Measurements from ENCODE around the gene C1S.

C1S gene

DNA sequence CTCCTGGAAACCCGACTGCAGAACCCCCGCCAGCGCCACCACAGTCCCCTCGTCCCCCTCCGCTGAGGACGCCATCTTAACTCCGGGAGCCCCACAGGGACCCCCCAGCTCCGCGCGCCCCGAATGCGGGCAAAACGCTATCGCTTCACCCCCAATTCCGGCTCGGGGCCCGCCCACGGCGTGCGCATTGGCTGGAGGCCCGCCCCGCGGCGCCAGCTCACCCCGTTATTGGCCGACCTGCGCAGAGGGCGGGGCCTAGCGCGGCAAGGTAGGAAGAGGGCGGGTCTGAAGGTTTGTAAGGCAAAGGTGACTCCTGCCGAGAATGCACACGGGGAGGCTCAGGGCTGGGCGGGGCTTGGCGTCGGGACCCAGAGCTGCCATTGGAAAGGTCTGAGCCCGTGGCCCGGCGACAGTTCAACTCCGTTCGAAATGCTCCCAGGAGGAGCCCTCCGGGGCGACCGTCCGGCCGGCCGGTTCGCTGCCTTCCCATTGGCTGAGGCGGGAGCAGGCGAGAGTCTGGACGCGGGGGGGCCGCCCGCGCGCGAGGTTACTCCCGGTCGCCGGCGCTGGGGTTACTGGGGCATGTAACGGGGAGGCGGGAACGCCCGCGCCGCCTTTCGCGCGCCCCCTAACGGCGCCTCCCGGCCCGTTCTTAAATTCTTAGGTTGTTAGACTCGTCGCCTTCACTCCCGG lies 42.0 kb upstream of the C1S start, which contains the start of gene LPCAT3 (continued):
- TF ChIP-seq, protein P1, sequence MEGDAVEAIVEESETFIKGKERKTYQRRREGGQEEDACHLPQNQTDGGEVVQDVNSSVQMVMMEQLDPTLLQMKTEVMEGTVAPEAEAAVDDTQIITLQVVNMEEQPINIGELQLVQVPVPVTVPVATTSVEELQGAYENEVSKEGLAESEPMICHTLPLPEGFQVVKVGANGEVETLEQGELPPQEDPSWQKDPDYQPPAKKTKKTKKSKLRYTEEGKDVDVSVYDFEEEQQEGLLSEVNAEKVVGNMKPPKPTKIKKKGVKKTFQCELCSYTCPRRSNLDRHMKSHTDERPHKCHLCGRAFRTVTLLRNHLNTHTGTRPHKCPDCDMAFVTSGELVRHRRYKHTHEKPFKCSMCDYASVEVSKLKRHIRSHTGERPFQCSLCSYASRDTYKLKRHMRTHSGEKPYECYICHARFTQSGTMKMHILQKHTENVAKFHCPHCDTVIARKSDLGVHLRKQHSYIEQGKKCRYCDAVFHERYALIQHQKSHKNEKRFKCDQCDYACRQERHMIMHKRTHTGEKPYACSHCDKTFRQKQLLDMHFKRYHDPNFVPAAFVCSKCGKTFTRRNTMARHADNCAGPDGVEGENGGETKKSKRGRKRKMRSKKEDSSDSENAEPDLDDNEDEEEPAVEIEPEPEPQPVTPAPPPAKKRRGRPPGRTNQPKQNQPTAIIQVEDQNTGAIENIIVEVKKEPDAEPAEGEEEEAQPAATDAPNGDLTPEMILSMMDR (tag by site-specific recombination; IDR thresholded peaks at IDR 0.05), result peak; percentile 92
- TF ChIP-seq, protein P2, sequence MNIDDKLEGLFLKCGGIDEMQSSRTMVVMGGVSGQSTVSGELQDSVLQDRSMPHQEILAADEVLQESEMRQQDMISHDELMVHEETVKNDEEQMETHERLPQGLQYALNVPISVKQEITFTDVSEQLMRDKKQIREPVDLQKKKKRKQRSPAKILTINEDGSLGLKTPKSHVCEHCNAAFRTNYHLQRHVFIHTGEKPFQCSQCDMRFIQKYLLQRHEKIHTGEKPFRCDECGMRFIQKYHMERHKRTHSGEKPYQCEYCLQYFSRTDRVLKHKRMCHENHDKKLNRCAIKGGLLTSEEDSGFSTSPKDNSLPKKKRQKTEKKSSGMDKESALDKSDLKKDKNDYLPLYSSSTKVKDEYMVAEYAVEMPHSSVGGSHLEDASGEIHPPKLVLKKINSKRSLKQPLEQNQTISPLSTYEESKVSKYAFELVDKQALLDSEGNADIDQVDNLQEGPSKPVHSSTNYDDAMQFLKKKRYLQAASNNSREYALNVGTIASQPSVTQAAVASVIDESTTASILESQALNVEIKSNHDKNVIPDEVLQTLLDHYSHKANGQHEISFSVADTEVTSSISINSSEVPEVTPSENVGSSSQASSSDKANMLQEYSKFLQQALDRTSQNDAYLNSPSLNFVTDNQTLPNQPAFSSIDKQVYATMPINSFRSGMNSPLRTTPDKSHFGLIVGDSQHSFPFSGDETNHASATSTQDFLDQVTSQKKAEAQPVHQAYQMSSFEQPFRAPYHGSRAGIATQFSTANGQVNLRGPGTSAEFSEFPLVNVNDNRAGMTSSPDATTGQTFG (tag by site-specific recombination; IDR thresholded peaks at IDR 0.05; ENCODE audit: borderline replicate concordance), result no peak
- TF ChIP-seq ZNF501 (tag by site-specific recombination; IDR thresholded peaks at IDR 0.05) (peak; percentile 70), ZNF341 (tag by site-specific recombination; IDR thresholded peaks at IDR 0.05; ENCODE audit: low read depth) (0 out of 2 replicates have a peak, but pooled peaks have one; percentile 28), ZNF175 (tag by site-specific recombination; IDR thresholded peaks at IDR 0.05) (no peak), ZNF514 (tag by site-specific recombination; IDR thresholded peaks at IDR 0.05) (no peak), KLF1 (tag by site-specific recombination; IDR thresholded peaks at IDR 0.05) (peak; percentile 11), ZNF202 (tag by site-specific recombination; IDR thresholded peaks at IDR 0.05; ENCODE audit: borderline replicate concordance) (no peak), MZF1 (tag by site-specific recombination; IDR thresholded peaks at IDR 0.05; ENCODE audit: borderline replicate concordance) (no peak; the same call in 1 of the 2 replicates), ZFHX2 (tag by site-specific recombination; conservative IDR thresholded peaks at IDR 0.05) (peak; percentile 65), ZNF76 (tag by site-specific recombination; IDR thresholded peaks at IDR 0.05; ENCODE audit: borderline replicate concordance, low read depth) (peak; percentile 77; the same call in 1 of the 2 replicates), TCF7L2 (IDR thresholded peaks at IDR 0.05; ENCODE audit: borderline replicate concordance, low read depth, low read length) (no peak), ZNF555 (tag by site-specific recombination; conservative IDR thresholded peaks at IDR 0.05) (no peak), ZNF521 (tag by site-specific recombination; IDR thresholded peaks at IDR 0.05) (no peak), ZNF792 (tag by site-specific recombination; IDR thresholded peaks at IDR 0.05) (no peak), ZNF654 (tag by site-specific recombination; IDR thresholded peaks at IDR 0.05; ENCODE audit: low read depth) (peak; percentile 32)
- TF ChIP-seq, protein P3, sequence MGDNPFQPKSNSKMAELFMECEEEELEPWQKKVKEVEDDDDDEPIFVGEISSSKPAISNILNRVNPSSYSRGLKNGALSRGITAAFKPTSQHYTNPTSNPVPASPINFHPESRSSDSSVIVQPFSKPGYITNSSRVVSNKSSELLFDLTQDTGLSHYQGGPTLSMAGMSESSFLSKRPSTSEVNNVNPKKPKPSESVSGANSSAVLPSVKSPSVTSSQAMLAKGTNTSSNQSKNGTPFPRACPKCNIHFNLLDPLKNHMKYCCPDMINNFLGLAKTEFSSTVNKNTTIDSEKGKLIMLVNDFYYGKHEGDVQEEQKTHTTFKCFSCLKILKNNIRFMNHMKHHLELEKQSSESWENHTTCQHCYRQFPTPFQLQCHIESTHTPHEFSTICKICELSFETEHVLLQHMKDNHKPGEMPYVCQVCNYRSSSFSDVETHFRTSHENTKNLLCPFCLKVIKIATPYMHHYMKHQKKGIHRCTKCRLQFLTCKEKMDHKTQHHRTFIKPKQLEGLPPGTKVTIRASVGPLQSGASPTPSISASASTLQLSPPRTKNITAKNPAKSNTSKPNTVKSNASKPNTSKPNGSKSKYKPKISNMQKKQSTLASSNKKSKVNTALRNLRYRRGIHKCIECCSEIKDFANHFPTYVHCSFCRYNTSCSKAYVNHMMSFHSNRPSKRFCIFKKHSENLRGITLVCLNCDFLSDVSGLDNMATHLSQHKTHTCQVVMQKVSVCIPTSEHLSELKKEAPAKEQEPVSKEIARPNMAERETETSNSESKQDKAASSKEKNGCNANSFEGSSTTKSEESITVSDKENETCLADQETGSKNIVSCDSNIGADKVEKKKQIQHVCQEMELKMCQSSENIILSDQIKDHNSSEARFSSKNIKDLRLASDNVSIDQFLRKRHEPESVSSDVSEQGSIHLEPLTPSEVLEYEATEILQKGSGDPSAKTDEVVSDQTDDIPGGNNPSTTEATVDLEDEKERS (tag by site-specific recombination; IDR thresholded peaks at IDR 0.05), result no peak
- TF ChIP-seq, protein P4, sequence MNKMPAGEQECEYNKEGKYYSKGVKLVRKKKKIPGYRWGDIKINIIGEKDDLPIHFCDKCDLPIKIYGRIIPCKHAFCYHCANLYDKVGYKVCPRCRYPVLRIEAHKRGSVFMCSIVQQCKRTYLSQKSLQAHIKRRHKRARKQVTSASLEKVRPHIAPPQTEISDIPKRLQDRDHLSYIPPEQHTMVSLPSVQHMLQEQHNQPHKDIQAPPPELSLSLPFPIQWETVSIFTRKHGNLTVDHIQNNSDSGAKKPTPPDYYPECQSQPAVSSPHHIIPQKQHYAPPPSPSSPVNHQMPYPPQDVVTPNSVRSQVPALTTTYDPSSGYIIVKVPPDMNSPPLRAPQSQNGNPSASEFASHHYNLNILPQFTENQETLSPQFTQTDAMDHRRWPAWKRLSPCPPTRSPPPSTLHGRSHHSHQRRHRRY (tag by site-specific recombination; IDR thresholded peaks at IDR 0.05), result no peak
- TF ChIP-seq, protein P5, sequence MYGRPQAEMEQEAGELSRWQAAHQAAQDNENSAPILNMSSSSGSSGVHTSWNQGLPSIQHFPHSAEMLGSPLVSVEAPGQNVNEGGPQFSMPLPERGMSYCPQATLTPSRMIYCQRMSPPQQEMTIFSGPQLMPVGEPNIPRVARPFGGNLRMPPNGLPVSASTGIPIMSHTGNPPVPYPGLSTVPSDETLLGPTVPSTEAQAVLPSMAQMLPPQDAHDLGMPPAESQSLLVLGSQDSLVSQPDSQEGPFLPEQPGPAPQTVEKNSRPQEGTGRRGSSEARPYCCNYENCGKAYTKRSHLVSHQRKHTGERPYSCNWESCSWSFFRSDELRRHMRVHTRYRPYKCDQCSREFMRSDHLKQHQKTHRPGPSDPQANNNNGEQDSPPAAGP (tag by site-specific recombination; IDR thresholded peaks at IDR 0.05), result peak; percentile 23; the same call in 1 of the 2 replicates
- TF ChIP-seq, protein P6, sequence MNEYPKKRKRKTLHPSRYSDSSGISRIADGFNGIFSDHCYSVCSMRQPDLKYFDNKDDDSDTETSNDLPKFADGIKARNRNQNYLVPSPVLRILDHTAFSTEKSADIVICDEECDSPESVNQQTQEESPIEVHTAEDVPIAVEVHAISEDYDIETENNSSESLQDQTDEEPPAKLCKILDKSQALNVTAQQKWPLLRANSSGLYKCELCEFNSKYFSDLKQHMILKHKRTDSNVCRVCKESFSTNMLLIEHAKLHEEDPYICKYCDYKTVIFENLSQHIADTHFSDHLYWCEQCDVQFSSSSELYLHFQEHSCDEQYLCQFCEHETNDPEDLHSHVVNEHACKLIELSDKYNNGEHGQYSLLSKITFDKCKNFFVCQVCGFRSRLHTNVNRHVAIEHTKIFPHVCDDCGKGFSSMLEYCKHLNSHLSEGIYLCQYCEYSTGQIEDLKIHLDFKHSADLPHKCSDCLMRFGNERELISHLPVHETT (tag by site-specific recombination; IDR thresholded peaks at IDR 0.05), result peak; percentile 45; the same call in 1 of the 2 replicates
- TF ChIP-seq, protein P7, sequence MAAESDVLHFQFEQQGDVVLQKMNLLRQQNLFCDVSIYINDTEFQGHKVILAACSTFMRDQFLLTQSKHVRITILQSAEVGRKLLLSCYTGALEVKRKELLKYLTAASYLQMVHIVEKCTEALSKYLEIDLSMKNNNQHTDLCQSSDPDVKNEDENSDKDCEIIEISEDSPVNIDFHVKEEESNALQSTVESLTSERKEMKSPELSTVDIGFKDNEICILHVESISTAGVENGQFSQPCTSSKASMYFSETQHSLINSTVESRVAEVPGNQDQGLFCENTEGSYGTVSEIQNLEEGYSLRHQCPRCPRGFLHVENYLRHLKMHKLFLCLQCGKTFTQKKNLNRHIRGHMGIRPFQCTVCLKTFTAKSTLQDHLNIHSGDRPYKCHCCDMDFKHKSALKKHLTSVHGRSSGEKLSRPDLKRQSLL (tag by site-specific recombination; IDR thresholded peaks at IDR 0.05), result no peak
- TF ChIP-seq, protein P8, sequence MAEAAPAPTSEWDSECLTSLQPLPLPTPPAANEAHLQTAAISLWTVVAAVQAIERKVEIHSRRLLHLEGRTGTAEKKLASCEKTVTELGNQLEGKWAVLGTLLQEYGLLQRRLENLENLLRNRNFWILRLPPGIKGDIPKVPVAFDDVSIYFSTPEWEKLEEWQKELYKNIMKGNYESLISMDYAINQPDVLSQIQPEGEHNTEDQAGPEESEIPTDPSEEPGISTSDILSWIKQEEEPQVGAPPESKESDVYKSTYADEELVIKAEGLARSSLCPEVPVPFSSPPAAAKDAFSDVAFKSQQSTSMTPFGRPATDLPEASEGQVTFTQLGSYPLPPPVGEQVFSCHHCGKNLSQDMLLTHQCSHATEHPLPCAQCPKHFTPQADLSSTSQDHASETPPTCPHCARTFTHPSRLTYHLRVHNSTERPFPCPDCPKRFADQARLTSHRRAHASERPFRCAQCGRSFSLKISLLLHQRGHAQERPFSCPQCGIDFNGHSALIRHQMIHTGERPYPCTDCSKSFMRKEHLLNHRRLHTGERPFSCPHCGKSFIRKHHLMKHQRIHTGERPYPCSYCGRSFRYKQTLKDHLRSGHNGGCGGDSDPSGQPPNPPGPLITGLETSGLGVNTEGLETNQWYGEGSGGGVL (tag by site-specific recombination; IDR thresholded peaks at IDR 0.05), result 0 out of 2 replicates have a peak, but pooled peaks have one; percentile 1

All from HEK293 (cell line).